GM21515 (cell line): ENCODE results near the gene CLDN5.
A peak's percentile ranks its signal among the peaks of the same experiment; 100 is the strongest.

Experiments used
- ATAC-seq: cut with Tn5 transposase; IDR thresholded peaks from one replicate; pipeline ENCODE4 v1.9.1; 2021; ENCODE audit not compliant: unreplicated experiment

The CLDN5 gene

GRCh38 chr22:19483481-19484244 lies 40.5 kb downstream of the CLDN5 start:
- no peak for ATAC-seq

GRCh38 chr22:19482297-19482696 lies 41.9 kb downstream of the CLDN5 start:
- no peak for ATAC-seq

GRCh38 chr22:19480789-19481188 lies 43.4 kb downstream of the CLDN5 start:
- ATAC-seq, result no peak

DNA sequence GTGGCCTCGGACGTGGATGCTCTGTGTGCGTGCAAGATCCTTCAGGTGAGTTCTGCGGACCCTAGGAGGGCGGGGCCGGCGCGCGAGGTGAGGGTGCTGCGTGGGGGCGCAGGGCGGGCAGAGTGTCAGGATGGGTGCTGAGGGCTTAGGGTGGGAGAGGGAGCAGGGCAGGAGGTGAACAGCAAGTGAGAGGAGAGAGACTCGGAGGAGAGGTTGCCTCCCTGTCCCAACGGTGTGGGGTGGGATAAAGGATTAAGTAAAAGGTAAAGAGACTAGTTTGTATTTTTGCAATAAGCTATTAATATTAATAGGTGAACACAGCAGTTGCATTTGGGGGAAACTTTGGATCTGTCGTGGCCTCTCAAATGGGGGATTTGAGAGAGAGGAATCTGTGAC lies 44.0 kb downstream of the CLDN5 start:
- ATAC-seq, result no peak

- peak; percentile 80 for ATAC-seq
These were observed 44.6 kb downstream of the CLDN5 start, which contains the start of gene CDC45 for GRCh38 chr22:19479355-19480172. Gene CDC45 (plus strand): TSS chr22:19479920. CDS start chr22:19479969, 49 bp downstream.

GRCh38 chr22:19478901-19479354 lies 45.3 kb downstream of the CLDN5 start, which contains the start of gene UFD1:
Gene UFD1 (minus strand): TSS chr22:19479193. CDS start chr22:19479085, 108 bp downstream.
- ATAC-seq, result peak; percentile 38

DNA sequence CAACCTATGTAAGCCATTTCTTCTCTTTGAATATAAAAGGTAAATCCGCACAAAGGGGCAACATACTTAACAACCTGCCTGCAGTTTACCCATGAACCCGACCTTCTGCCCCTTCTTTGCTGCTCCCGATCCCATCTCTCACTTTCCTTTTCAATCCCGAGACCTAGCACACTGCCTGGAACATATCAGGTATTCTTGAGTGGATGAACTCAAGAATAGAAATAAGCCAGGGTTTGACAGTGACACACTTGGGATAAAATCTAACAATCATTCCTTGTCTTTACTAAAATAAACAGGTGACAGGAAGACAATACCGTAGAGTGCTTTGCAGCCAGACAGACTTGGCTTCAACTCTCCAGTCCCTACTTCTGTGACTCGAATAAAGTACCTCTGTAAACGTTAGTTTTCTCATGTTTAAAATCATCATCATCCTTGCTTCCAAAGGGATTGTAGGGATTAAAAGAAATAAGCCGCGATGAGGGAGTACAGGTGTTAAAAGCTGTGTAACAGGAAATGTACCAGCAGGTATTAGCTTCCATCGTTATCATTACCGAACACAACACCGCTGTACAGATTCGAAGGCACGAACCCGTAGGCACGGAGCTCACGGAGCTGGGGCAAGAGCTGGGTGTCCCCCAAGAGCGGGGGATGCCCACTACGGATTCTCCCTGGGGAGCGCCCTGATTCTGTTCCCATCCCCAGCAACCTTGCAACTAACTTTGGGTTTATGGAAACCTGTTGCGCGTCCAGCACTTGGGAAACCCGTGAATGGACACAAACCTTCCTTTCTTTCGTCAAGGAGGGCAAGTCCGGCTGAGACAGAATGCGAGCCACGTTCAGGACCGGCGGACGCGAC lies 45.9 kb downstream of the CLDN5 start:
- no peak for ATAC-seq

GRCh38 chr22:19477321-19478044 lies 46.7 kb downstream of the CLDN5 start:
- no peak for ATAC-seq

GRCh38 chr22:19476023-19476422 lies 48.2 kb downstream of the CLDN5 start:
- ATAC-seq, result no peak

DNA sequence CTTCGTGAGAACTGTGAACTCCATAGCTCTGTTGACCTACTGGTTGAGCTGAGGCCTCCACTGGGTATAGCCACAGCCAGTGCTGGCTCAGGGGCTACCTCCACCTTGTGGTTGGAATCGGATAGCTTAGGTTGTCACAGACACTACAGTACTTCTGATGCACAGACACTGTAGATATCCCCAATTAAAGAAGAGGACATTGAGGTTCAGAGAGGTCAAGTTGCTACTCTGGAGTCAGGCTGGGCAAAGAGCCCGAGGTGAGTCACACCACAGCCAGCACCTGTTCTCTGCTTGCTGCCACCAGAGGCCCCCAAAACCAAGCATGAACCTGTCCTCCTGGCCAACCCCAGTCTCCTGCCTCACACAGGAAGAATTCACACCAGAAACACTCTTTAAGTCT lies 50.6 kb downstream of the CLDN5 start:
- no peak for ATAC-seq
